KBM-7 (cell line): ENCODE measurements around the gene OSBPL5.
"Not testable (repeated sequence)": the region's sequence is repeated elsewhere in the genome, so short reads cannot be mapped to it uniquely, and the experiment has no call there.

Experiments
- DNase-seq: peaks from one replicate; pipeline ENCODE4 v3.0.0-alpha.2; 2015
- in situ Hi-C: fragments of 300-500 bp; cut with MboI; formaldehyde crosslinking; loops from 2 replicates; pipeline ENCODE4 v1.14.3; 2020; ENCODE audit warnings: low sequenced_read_pairs, low pct_unique_long_range_greater_than_20kb, mixed read lengths

Gene OSBPL5

DNA sequence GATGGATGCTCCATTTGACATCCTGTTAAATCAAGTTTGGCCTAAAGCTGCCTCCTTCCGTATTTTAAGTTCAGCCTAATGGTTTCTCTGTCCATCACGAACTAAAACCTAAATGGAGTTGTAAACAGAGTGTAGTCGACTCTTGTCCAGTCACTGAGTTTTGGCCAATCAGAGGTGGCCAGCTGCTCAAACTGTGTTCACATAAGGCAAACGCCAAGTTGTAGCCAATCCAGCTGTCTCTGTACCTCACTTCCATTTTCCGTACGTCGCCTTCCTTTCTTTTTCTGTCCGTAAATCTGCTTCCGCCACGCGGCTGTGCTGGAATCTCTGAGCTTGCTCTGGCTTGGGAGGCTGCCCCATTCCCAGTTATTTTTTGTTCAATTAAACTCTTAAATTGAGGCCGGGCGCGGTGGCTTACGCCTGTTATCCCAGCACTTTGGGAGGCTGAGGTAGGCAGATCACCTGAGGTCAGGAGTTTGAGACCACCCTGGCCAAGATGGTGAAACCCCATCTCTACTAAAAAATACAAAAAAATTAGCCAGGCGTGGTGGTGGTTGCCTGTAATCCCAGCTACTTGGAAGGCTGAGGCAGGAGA lies 87.2 kb downstream of the OSBPL5 start:
- DNase-seq: no peak
- in situ Hi-C loops: no loop called here

GRCh38 chr11:3077189-3077836 lies 87.8 kb downstream of the OSBPL5 start:
- no peak for DNase-seq
- in situ Hi-C loops: no loop called here

DNA sequence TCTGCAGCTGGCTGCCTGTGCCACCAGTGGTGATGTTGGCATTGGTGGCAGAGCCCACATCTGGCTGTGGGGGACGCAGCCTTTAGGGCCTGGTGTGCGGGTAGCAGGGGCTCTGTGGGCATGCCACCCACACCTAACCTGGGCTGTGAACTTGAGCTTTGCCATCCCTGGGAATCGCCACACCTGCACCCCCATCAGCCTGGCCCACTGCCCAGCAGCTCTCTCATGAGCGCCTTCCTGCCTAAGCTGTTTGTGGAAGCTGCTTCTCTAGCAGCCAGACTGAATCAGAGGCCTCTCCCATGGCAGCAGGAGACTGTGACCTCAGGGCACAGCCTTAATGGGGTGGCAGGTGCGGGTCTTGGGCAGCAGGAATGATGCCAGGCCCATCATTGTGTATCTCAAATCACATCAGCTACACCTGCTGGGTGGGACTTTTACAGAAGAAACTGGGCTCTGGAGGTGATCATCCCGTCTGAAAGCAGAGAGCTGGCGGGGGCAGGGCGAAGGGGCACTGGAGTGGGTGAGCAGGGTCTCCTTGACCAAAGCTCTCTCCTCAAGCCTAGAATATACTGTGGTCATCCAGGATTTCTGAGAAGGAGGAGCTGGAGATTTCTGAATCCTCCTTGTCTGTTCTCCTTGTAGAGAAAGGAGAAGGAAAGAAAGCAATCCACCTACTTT lies 90.1 kb downstream of the OSBPL5 start:
- in situ Hi-C loops: no loop called here
- DNase-seq: no peak

DNA sequence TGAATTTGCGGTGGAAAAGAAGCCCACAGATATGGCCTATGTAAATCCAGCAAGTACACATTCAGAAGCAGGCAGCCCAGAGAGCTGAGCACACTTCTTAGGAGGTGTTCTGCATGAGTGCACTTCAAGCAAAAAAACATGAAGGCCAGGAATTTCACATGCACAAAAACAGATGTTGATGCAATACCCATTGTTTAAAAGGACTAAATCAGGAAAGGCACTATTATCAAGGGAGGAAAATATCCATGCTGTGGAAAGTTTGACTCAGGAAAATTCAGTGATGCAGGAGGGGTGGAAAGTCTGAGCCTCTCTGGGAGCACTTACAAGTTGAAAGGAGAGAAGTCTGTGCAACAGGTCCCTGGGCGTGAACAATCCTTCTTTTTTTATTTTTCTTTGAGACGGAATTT lies 92.1 kb downstream of the OSBPL5 start:
- in situ Hi-C loops: no loop called here
- no peak for DNase-seq

DNA sequence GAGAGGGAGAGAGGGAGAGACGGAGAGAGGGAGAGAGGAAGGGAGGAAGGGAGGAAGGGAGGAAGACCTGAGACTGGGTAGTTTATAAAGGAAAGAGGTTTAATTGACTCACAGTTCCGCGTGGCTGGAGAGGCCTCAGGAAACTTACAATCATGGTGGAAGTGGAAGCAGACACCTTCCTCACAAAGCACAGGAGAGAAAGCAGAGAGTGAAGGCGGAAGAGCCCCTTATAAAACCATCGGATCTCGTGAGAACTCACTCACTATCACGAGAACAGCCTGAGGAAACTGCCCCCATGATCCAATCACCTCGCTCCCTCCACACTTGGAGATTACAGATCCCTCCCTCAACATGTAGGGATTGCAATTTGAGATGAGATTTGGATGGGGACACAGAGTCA lies 95.7 kb downstream of the OSBPL5 start:
- in situ Hi-C loops: no loop called here
- DNase-seq: no peak

- DNase-seq, in situ Hi-C loops: not testable (repeated sequence)
Measured at GRCh38 chr11:3066308-3066707, 98.8 kb downstream of the OSBPL5 start.

GRCh38 chr11:3064709-3065108 lies 100.4 kb downstream of the OSBPL5 start:
- DNase-seq, in situ Hi-C loops: not testable (repeated sequence)

GRCh38 chr11:3063876-3064275 lies 101.2 kb downstream of the OSBPL5 start:
- in situ Hi-C loops, DNase-seq: not testable (repeated sequence)

- in situ Hi-C loops, DNase-seq: not testable (repeated sequence)
Measured at GRCh38 chr11:3063432-3063831, 101.7 kb downstream of the OSBPL5 start.

GRCh38 chr11:3060436-3061025 lies 104.6 kb downstream of the OSBPL5 start:
- DNase-seq: no peak
- in situ Hi-C loops: no loop called here

DNA sequence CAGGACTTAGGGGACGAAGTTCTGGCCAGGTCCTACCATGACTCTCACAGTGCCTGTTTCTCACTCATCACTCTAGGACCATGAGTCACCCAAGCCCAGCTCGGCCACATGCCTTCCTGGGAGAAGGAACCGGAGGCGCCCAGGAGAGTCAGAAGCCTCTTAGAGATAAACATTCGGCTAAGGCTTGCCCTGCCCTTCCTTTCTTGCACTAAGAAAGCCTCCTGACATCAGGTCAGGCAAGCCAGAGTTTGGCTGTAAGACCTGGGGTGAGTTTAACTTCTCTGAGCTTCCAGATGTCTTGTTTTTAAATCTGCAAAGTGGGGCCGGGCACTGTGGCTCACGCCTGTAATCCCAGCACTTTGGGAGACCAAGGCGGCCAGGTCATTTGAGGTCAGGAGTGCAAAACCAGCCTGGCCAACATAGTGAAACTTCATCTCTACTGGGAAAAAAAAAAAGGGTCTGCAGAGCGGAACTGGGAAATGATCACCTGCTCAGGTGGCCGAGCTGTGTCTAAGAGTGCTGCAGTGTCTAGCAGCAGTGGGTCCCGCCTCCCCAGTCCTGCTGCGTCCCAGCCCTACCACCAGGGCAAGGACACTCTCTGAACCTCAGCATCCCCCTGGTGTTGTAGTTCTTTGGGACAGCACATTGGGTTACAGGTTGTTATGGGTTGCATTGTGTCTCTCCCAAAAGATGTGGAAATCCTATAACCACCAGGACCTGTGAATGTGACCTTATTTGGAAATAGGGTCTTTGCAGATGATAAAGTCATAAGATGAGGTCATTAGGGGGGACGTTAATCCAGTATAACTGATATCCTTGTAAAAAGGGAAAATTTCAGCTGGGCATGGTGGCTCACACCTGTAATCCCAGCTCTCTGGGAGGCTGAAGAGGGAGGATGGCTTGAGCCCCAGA lies 106.1 kb downstream of the OSBPL5 start:
- DNase-seq: no peak
- in situ Hi-C loops: no loop called here

DNA sequence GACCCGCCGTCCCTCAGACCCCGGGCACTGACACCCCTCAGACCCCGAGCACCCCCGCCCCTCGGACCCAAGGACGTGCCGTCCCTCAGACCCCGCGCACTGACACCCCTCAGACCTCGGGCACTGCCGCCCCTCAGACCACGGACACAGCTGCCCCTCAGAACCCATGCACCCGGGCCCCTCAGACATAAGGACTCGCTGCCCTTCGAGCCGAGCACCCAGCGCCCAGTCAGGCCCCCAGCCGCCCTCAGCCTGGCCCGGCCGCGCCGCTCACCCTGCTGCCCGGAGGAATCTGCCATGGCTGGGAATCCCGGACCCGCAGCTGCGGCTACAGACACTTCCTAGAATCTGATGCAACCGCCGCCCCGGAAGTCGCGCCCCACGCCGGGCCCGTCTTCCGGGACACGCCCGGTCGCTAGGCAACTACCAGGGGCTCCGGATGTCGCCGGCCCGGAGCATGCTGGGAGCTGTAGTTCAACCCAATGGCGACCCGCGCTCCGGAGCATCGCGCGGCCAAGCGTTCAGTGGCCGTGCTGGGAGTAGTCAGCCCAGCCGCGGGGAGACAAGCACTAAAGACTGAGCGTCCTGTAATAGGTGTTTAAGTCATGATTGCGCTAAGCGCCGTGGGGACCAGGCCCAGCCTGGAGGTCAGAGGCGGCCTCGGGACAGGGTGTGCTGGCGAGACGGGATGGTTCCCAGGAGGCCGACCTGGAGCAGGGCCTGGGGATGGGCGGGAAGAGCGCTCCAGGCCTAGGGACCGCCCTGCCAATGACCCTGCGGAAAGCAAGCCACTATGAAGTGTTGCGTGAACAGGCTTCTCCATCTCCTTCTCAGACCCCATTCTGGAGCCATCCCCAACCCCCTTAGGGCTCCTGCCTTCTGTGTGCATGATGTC lies 107.8 kb downstream of the OSBPL5 start, which contains the start of gene CARS1:
Gene CARS1, minus strand, starts transcription at position 355 of the 895 bp plus-strand sequence. Its CDS starts 56 bp downstream, at position 299.
- in situ Hi-C loops: no loop called here
- DNase-seq: peak; percentile 94

GRCh38 chr11:3056296-3057068 lies 108.6 kb downstream of the OSBPL5 start:
- in situ Hi-C loops: no loop called here
- DNase-seq: no peak

DNA sequence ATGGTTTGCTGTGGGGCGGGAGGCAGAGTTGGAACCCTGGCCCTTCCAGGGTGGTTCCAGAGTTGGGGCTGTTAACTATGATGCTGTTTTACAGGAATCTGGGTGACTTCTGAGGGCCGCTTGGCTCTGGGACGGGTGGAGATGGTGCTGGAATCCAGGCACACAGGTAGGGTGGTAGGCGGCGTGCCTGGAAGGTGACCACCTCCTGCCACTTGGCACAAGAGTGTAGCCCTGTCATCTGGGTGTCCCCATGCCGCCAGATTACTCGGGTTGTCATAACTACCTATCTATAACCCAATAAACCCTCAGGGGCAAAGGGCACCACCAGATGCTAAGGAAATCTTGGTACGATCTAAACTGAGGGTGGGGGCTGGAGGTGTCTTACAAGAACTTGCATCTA lies 109.2 kb downstream of the OSBPL5 start:
- no peak for DNase-seq
- in situ Hi-C loops: no loop called here

- in situ Hi-C loops: no loop called here
- no peak for DNase-seq
Measured at GRCh38 chr11:3052567-3052966, 112.5 kb downstream of the OSBPL5 start.

- DNase-seq: no peak
- in situ Hi-C loops: no loop called here
Measured at GRCh38 chr11:3052109-3052479, 113.0 kb downstream of the OSBPL5 start.
